Keratinocyte (primary cell): Measurements from ENCODE around the gene RAB11FIP3. TPM values are rescaled to one million over a fixed set of nuclear protein-coding genes. Genes with fewer than 3 reads are reported as not detected.

ENCODE experiments used
- DNase-seq: peaks from one replicate; pipeline ENCODE4 v3.0.0-alpha.2; 2011; ENCODE audit warnings: low read depth, missing footprints, low spot score
- FAIRE-seq: peaks from 2 replicates; lab custom pipeline; 2011; peaks lifted over from hg19 to GRCh38; lab: Jason Lieb, UNC
- H2AFZ ChIP-seq: 2 replicates; pipeline ENCODE4 v1.6.0; 2012; ENCODE audit warnings: low read length, control low read depth, inconsistent platforms; ENCODE audit not compliant: control insufficient read depth
- H3K27ac ChIP-seq: 2 replicates; pipeline ENCODE4 v1.5.1; 2011; ENCODE audit warnings: low read length; ENCODE audit not compliant: control insufficient read depth, insufficient read depth
- H3K27me3 ChIP-seq: 3 replicates; pipeline ENCODE4 v1.6.0; 2011; ENCODE audit warnings: low read length; ENCODE audit not compliant: control insufficient read depth, insufficient read depth; ENCODE audit errors: extremely low read depth
- H3K36me3 ChIP-seq, 2 experiments: 2 replicates in 1 of 2; 3 replicates in 1 of 2; pipeline ENCODE4 v1.5.1; 2011; ENCODE audit warnings: low read length in 2 of 2, mild to moderate bottlenecking in 1 of 2; ENCODE audit not compliant: control insufficient read depth in 2 of 2, insufficient read depth in 2 of 2; ENCODE audit errors: extremely low read depth in 1 of 2
- H3K4me1 ChIP-seq: 3 replicates; pipeline ENCODE4 v1.5.1; 2011; ENCODE audit warnings: low read length; ENCODE audit not compliant: control insufficient read depth, insufficient read depth; ENCODE audit errors: extremely low read depth
- H3K4me2 ChIP-seq: 3 replicates; pipeline ENCODE4 v1.6.0; 2011; ENCODE audit warnings: low read depth, low read length; ENCODE audit not compliant: control insufficient read depth, insufficient read depth; ENCODE audit errors: extremely low read depth
- H3K4me3 ChIP-seq, 3 experiments: fragments of 200-600 bp in 1 of 3; sonication (generic) in 1 of 3; 2 replicates in 2 of 3; 3 replicates in 1 of 3; pipeline ENCODE4 v1.5.1; 2011 to 2016; ENCODE audit warnings: low read length in 3 of 3, mild to moderate bottlenecking in 3 of 3, control low read depth in 2 of 3, inconsistent platforms in 1 of 3, low read depth in 1 of 3, mixed read lengths in 1 of 3, mixed run types in 1 of 3, moderate library complexity in 1 of 3; ENCODE audit not compliant: control insufficient read depth in 2 of 3, insufficient read depth in 2 of 3; ENCODE audit errors: extremely low read depth in 1 of 3
- H3K79me2 ChIP-seq: 2 replicates; pipeline ENCODE4 v1.6.0; 2012; ENCODE audit warnings: low read length; ENCODE audit not compliant: control insufficient read depth, insufficient read depth
- H3K9ac ChIP-seq: 3 replicates; pipeline ENCODE4 v1.6.0; 2011; ENCODE audit warnings: low read length; ENCODE audit not compliant: control insufficient read depth, insufficient read depth; ENCODE audit errors: extremely low read depth
- H3K9me1 ChIP-seq: 3 replicates; pipeline ENCODE4 v1.6.0; 2011; ENCODE audit warnings: low read length; ENCODE audit not compliant: control insufficient read depth, insufficient read depth; ENCODE audit errors: extremely low read depth
- H3K9me3 ChIP-seq: 2 replicates; pipeline ENCODE4 v1.5.1; 2012; ENCODE audit warnings: low read depth, low read length; ENCODE audit not compliant: control insufficient read depth
- H4K20me1 ChIP-seq: 3 replicates; pipeline ENCODE4 v1.6.0; 2011; ENCODE audit warnings: low read length; ENCODE audit not compliant: control insufficient read depth, insufficient read depth; ENCODE audit errors: extremely low read depth
- EZH2 ChIP-seq: IDR thresholded peaks from one replicate; pipeline ENCODE4 v1.6.1; 2012; ENCODE audit warnings: inconsistent platforms, mild to moderate bottlenecking, low read length, moderate library complexity
- dilution Hi-C: fragments of 300-500 bp; cut with MboI; formaldehyde crosslinking; loops from one replicate; pipeline ENCODE4 v1.7.0; 2020; ENCODE audit warnings: low sequenced_read_pairs; ENCODE audit not compliant: extremely low pct_ligation_motif_present
- polyA plus RNA-seq, 5 experiments: library from polyadenylated mRNA; depleted of rRNA in 3 of 5; stranded (reverse) in 3 of 5; stranded (forward) in 1 of 5; unstranded in 1 of 5; fragments of >200 nt; gene quantifications; 1 replicate in 1 of 5; 2 replicates in 3 of 5; 3 replicates in 1 of 5; pipeline versions ENCODE4 v1.2.1 to v1.2.3, GENCODE V29; 2011 to 2012; ENCODE audit warnings: missing spikeins in 2 of 5, low read depth in 1 of 5, low replicate concordance in 1 of 5
- TF ChIP-seq, protein P1 (sequence below), 3 experiments: IDR thresholded peaks in 1 of 3; conservative IDR thresholded peaks in 1 of 3; optimal IDR thresholded peaks in 1 of 3; 2 replicates in 2 of 3; 3 replicates in 1 of 3; pipeline versions ENCODE3 to v1.5.1; 2011; ENCODE audit warnings: low read length in 3 of 3, mild to moderate bottlenecking in 3 of 3, moderate library complexity in 2 of 3, control low read depth in 1 of 3, inconsistent platforms in 1 of 3; ENCODE audit not compliant: insufficient read depth in 2 of 3; ENCODE audit errors: extremely low read depth in 1 of 3

The RAB11FIP3 gene
- polyA plus RNA-seq, 1 donor (not counting 4 experiments of a cell fraction or from before 2014, with no cell fraction given) = 6.4 TPM

- Histone ChIP-seq H2AFZ (peak overlapping the region; percentile 33), H3K9ac (peak overlapping the region; percentile 67), H3K4me2 (peak overlapping the region; percentile 80), H4K20me1 (no peaks in the 10 kb centered on the region), H3K27ac (no peak overlapping the region), H3K9me1 (no peaks in the 10 kb centered on the region), H3K9me3 (no peaks in the 10 kb centered on the region), H3K4me1 (peaks cover 16% of the 10 kb centered on the region), H3K36me3 (peaks cover 0 to 7% of the 10 kb centered on the region in 2 experiments), H3K79me2 (peaks cover 9% of the 10 kb centered on the region), H3K4me3 (peak overlapping the region; percentile 73 to 82 (median 81)), H3K27me3 (no peaks in the 10 kb centered on the region)
- dilution Hi-C loops = no loop called here
- no peak for TF ChIP-seq EZH2
- TF ChIP-seq, protein P1, sequence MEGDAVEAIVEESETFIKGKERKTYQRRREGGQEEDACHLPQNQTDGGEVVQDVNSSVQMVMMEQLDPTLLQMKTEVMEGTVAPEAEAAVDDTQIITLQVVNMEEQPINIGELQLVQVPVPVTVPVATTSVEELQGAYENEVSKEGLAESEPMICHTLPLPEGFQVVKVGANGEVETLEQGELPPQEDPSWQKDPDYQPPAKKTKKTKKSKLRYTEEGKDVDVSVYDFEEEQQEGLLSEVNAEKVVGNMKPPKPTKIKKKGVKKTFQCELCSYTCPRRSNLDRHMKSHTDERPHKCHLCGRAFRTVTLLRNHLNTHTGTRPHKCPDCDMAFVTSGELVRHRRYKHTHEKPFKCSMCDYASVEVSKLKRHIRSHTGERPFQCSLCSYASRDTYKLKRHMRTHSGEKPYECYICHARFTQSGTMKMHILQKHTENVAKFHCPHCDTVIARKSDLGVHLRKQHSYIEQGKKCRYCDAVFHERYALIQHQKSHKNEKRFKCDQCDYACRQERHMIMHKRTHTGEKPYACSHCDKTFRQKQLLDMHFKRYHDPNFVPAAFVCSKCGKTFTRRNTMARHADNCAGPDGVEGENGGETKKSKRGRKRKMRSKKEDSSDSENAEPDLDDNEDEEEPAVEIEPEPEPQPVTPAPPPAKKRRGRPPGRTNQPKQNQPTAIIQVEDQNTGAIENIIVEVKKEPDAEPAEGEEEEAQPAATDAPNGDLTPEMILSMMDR (optimal IDR thresholded peaks at IDR 0.05 in 1 of 3, IDR thresholded peaks at IDR 0.05 in 1 of 3, conservative IDR thresholded peaks at IDR 0.05 in 1 of 3; ENCODE audit: extremely low read depth in 1 of 3, insufficient read depth in 2 of 3, low read length in 3 of 3) = no peak
- DNase-seq (no peak), FAIRE-seq (no peak)
These were observed 44.2 kb upstream of the RAB11FIP3 start for GRCh38 chr16:381012-381788.

GRCh38 chr16:381789-382717 lies 43.4 kb upstream of the RAB11FIP3 start, which contains the start of gene PGAP6:
Gene PGAP6 (minus strand): TSS chr16:381978. CDS start chr16:381821, 157 bp downstream.
- Histone ChIP-seq H3K27me3 (no peaks in the 10 kb centered on the region), H2AFZ (peak within 1 kb of the TSS; percentile 60), H3K27ac (peak within 1 kb of the TSS; percentile 26), H3K36me3 (peaks cover 0 to 1% of the 10 kb centered on the region in 2 experiments), H3K4me3 (peak within 1 kb of the TSS; percentile 73 to 82 (median 81)), H3K9ac (peak within 1 kb of the TSS; percentile 76), H4K20me1 (no peaks in the 10 kb centered on the region), H3K9me1 (no peaks in the 10 kb centered on the region), H3K9me3 (no peaks in the 10 kb centered on the region), H3K4me2 (peak within 1 kb of the TSS; percentile 88), H3K4me1 (peaks cover 16% of the 10 kb centered on the region), H3K79me2 (peaks cover 9% of the 10 kb centered on the region)
- FAIRE-seq = no peak
- DNase-seq = no peak
- TF ChIP-seq, protein P1 (optimal IDR thresholded peaks at IDR 0.05 in 1 of 3, IDR thresholded peaks at IDR 0.05 in 1 of 3, conservative IDR thresholded peaks at IDR 0.05 in 1 of 3; ENCODE audit: extremely low read depth in 1 of 3, insufficient read depth in 2 of 3, low read length in 3 of 3) = no peak
- TF ChIP-seq EZH2 = no peak
- dilution Hi-C loops = no loop called here
